RWPE1 (cell line): ENCODE results near the gene RNF126.
"Not testable (repeated sequence)": the region's sequence is repeated elsewhere in the genome, so short reads cannot be mapped to it uniquely, and the experiment has no call there.

Experiments used
- CTCF ChIA-PET: fragments of 350-600 bp; sonication (Branson Sonifier 250); formaldehyde crosslinking; extraction: SDS; loops from one replicate; lab custom pipeline; 2021; lab: Yijun Ruan, JAX
- POLR2A ChIA-PET: fragments of 400-600 bp; formaldehyde crosslinking; extraction: SDS; loops from one replicate; lab custom pipeline; 2020; ENCODE audit warnings: antibody characterized with exemption; ENCODE audit not compliant: low non-redundant PET; lab: Yijun Ruan, JAX
- DNase-seq: peaks from one replicate; pipeline ENCODE4 v3.0.0; 2012; ENCODE audit warnings: low spot score
- H3K27ac ChIP-seq: fragments of 450-650 bp; 2 replicates; pipeline ENCODE4 v1.5.1; 2017
- CTCF ChIP-seq: fragments of 450-650 bp; conservative IDR thresholded peaks from 2 replicates; pipeline ENCODE4 v1.5.1; 2017; ENCODE audit warnings: low read depth, mild to moderate bottlenecking

Gene RNF126

GRCh38 chr19:607301-608154, 55.5 kb downstream of the RNF126 start:
- ChIA-PET POLR2A (no interaction called here), CTCF (no interaction called here)
- no peak overlapping the region for H3K27ac ChIP-seq
- DNase-seq = no peak
- TF ChIP-seq CTCF = no peak

GRCh38 chr19:605061-605971, 57.7 kb downstream of the RNF126 start:
- POLR2A ChIA-PET, H3K27ac ChIP-seq, DNase-seq, CTCF ChIA-PET: not testable (repeated sequence)

- peak; percentile 37 for DNase-seq
- H3K27ac ChIP-seq = no peak overlapping the region
- POLR2A ChIA-PET = no interaction called here
- CTCF ChIA-PET = no interaction called here
- no peak for TF ChIP-seq CTCF
Observed at GRCh38 chr19:604355-604754, 58.7 kb downstream of the RNF126 start.

GRCh38 chr19:603779-604178, 59.2 kb downstream of the RNF126 start:
- POLR2A ChIA-PET, H3K27ac ChIP-seq, CTCF ChIA-PET, DNase-seq: not testable (repeated sequence)

GRCh38 chr19:603302-603639, 59.7 kb downstream of the RNF126 start:
- CTCF ChIA-PET, H3K27ac ChIP-seq, POLR2A ChIA-PET, DNase-seq: not testable (repeated sequence)

- TF ChIP-seq CTCF = no peak
- CTCF ChIA-PET = no interaction called here
- no peak for DNase-seq
- H3K27ac ChIP-seq = no peak overlapping the region
- POLR2A ChIA-PET = no interaction called here
Observed at GRCh38 chr19:602391-603301, 60.4 kb downstream of the RNF126 start.

- ChIA-PET CTCF (interaction anchor here (0.7 kb wide), 1 partner anchor 67 kb away, joined by 3 read pairs; no protein-coding TSS in a partner anchor), POLR2A (no interaction called here)
- H3K27ac ChIP-seq = no peak overlapping the region
- no peak for DNase-seq
- TF ChIP-seq CTCF = no peak
Observed at GRCh38 chr19:601790-602189, 61.2 kb downstream of the RNF126 start.
